ENCODE measurements around the gene RUNX1. TPM values are rescaled to one million over a fixed set of nuclear protein-coding genes. Genes with fewer than 3 reads are reported as not detected.
A peak's percentile ranks its signal among the peaks of the same experiment; 100 is the strongest.

Gene RUNX1
- total RNA-seq, 1 donor from 2014 or later = 62.1 TPM

GRCh38 chr21:34981791-34982190, 67.3 kb downstream of the RUNX1 start:
- intact Hi-C loops (cut with DNase I) = no loop called here
- Histone ChIP-seq H3K9me3 (no peaks in the 10 kb centered on the region), H3K27ac (no peak overlapping the region), H3K4me3 (no peak overlapping the region), H3K36me3 (no peaks in the 10 kb centered on the region), H3K27me3 (no peaks in the 10 kb centered on the region), H3K4me1 (peaks cover 5% of the 10 kb centered on the region)
- no peak for TF ChIP-seq POLR2AphosphoS5 (IDR thresholded peaks at IDR 0.05; ENCODE audit: insufficient read depth in 1 of 2, low read depth in 1 of 2)
- TF ChIP-seq POLR2A (IDR thresholded peaks at IDR 0.05) = no peak
- DNase-seq (ENCODE audit: extremely low spot score in 2 of 2) = no peak

GRCh38 chr21:34980423-34981115, 68.5 kb downstream of the RUNX1 start:
- TF ChIP-seq, protein P1, sequence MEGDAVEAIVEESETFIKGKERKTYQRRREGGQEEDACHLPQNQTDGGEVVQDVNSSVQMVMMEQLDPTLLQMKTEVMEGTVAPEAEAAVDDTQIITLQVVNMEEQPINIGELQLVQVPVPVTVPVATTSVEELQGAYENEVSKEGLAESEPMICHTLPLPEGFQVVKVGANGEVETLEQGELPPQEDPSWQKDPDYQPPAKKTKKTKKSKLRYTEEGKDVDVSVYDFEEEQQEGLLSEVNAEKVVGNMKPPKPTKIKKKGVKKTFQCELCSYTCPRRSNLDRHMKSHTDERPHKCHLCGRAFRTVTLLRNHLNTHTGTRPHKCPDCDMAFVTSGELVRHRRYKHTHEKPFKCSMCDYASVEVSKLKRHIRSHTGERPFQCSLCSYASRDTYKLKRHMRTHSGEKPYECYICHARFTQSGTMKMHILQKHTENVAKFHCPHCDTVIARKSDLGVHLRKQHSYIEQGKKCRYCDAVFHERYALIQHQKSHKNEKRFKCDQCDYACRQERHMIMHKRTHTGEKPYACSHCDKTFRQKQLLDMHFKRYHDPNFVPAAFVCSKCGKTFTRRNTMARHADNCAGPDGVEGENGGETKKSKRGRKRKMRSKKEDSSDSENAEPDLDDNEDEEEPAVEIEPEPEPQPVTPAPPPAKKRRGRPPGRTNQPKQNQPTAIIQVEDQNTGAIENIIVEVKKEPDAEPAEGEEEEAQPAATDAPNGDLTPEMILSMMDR (IDR thresholded peaks at IDR 0.05) = no peak
- TF ChIP-seq POLR2AphosphoS5 (IDR thresholded peaks at IDR 0.05; ENCODE audit: insufficient read depth in 1 of 2, low read depth in 1 of 2) (no peak), POLR2A (IDR thresholded peaks at IDR 0.05) (no peak)
- peak overlapping the region; percentile 17 for H3K27ac ChIP-seq
- H3K36me3 ChIP-seq = no peaks in the 10 kb centered on the region
- intact Hi-C loops (cut with DNase I) = no loop called here
- no peaks in the 10 kb centered on the region for H3K9me3 ChIP-seq
- no peak overlapping the region for H3K4me3 ChIP-seq
- no peaks in the 10 kb centered on the region for H3K27me3 ChIP-seq
- DNase-seq (ENCODE audit: extremely low spot score in 2 of 2) = no peak
- peaks cover 5% of the 10 kb centered on the region for H3K4me1 ChIP-seq

DNA sequence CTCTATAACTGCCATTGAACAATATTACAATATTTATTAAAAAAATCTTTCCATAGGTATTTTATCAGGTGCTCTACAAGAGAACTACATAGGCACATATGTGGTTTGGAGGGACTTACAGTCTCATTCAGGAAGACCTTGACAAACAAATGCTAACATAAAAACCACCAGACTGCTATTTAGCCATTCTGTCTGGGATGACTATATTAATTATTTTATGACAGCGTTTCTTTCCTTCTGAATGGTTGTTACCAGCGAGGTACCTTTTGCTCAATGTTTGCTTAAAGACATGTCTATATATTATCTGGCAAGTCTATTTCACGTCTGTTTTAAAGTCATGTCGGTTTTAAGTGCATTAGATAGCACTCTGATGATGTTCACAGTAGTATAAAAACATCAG, 69.7 kb downstream of the RUNX1 start:
- H3K9me3 ChIP-seq = no peaks in the 10 kb centered on the region
- no peak for DNase-seq (ENCODE audit: extremely low spot score in 2 of 2)
- intact Hi-C loops (cut with DNase I) = no loop called here
- peaks cover 5% of the 10 kb centered on the region for H3K4me1 ChIP-seq
- TF ChIP-seq POLR2A (IDR thresholded peaks at IDR 0.05) = no peak
- TF ChIP-seq POLR2AphosphoS5 (IDR thresholded peaks at IDR 0.05; ENCODE audit: insufficient read depth in 1 of 2, low read depth in 1 of 2) = no peak
- TF ChIP-seq, protein P1 (IDR thresholded peaks at IDR 0.05) = no peak
- no peak overlapping the region for H3K27ac ChIP-seq
- H3K4me3 ChIP-seq = no peak overlapping the region
- H3K27me3 ChIP-seq = no peaks in the 10 kb centered on the region
- H3K36me3 ChIP-seq = no peaks in the 10 kb centered on the region

DNA sequence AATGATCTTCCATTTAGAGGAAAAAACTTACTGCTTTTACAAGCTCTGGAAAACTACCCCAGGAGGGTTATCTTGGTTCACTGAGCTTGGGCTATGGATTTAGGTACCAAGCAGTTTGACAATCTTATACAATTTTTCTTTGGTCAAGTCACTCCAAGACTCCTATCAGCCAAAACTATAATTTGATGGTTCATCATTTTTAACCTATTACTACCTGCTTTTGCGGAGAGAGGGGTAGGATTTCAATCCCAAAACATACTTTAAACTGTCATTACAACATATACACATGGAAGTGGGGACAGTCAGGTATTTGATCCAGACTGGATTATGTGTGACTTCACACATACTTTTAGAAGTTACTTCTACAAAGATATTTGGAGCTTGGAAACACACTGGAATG, 71.8 kb downstream of the RUNX1 start:
- peaks cover 5% of the 10 kb centered on the region for H3K4me1 ChIP-seq
- no peak overlapping the region for H3K4me3 ChIP-seq
- no peak for TF ChIP-seq POLR2AphosphoS5 (IDR thresholded peaks at IDR 0.05; ENCODE audit: insufficient read depth in 1 of 2, low read depth in 1 of 2)
- no peak for TF ChIP-seq POLR2A (IDR thresholded peaks at IDR 0.05)
- TF ChIP-seq, protein P1 (IDR thresholded peaks at IDR 0.05) = no peak
- no peak overlapping the region for H3K27ac ChIP-seq
- no peaks in the 10 kb centered on the region for H3K9me3 ChIP-seq
- no peaks in the 10 kb centered on the region for H3K36me3 ChIP-seq
- H3K27me3 ChIP-seq = no peaks in the 10 kb centered on the region
- no peak for DNase-seq (ENCODE audit: extremely low spot score in 2 of 2)
- intact Hi-C loops (cut with DNase I) = no loop called here

DNA sequence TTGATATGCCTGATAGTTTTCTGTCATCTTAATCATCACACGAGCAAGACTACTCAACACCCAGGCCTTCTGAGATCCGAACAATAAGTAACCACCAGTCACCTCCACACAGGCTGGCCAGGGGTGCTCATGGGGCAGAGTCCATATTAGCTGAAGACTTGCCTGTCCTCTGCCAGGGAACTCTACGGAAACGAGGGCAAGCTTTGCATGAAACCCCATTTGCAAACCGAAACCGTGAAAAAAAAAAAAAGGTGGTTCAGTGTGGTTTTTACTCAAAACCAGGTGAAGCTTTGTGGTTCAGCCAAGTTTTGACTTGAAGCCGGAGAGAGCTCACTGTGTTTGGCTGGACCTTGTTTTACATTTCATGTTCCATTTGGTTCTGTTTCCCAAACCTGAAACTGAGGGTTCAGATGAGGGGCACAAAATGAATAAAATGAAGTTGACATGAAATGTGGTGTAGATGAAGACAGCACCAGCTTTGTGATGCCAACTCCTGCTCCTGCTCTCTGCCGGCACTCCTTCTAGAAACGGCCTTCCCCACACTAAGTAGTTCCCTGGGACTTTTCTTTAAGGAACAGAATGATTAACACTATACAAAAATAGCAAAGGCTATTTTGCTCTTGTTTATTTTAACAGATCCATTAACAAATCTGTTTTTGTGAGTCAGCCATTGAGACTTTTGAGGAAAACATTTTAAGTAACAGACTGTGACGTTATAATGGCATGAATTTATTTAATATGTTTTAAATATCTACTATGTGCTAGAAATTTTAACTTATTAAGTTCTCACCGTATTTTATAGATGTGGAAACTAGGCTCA, 74.7 kb downstream of the RUNX1 start:
- no peaks in the 10 kb centered on the region for H3K36me3 ChIP-seq
- TF ChIP-seq POLR2AphosphoS5 (IDR thresholded peaks at IDR 0.05; ENCODE audit: insufficient read depth in 1 of 2, low read depth in 1 of 2) (no peak), POLR2A (IDR thresholded peaks at IDR 0.05) (no peak)
- TF ChIP-seq, protein P1 (IDR thresholded peaks at IDR 0.05) = no peak
- H3K27ac ChIP-seq = no peak overlapping the region
- H3K4me3 ChIP-seq = no peak overlapping the region
- intact Hi-C loops (cut with DNase I) = no loop called here
- H3K4me1 ChIP-seq = peaks cover 5% of the 10 kb centered on the region
- no peak for DNase-seq (ENCODE audit: extremely low spot score in 2 of 2)
- no peaks in the 10 kb centered on the region for H3K27me3 ChIP-seq
- no peaks in the 10 kb centered on the region for H3K9me3 ChIP-seq

Data from vagina (tissue), 2 donors.